Measurements from ENCODE around the gene RUNX1. TPM values are rescaled to one million over a fixed set of nuclear protein-coding genes. Genes with fewer than 3 reads are reported as not detected.

Gene RUNX1
- polyA plus RNA-seq, 1 experiment: 20.9 TPM

GRCh38 chr21:34930971-34931370, 118.1 kb downstream of the RUNX1 start:
- CTCF ChIA-PET: no interaction called here
- Histone ChIP-seq H3K4me3 (ENCODE audit: low read depth, low read length) (no peak overlapping the region), H3K9me3 (ENCODE audit: control insufficient read depth, insufficient read depth, low read length) (no peaks in the 10 kb centered on the region), H3K27ac (ENCODE audit: low read depth, low read length) (no peak overlapping the region), H3K27me3 (ENCODE audit: control insufficient read depth, insufficient read depth, low read length) (no peaks in the 10 kb centered on the region)
- POLR2A ChIA-PET: no interaction called here
- no peak for TF ChIP-seq CTCF (IDR thresholded peaks at IDR 0.05; ENCODE audit: low read depth, low read length)
- DNase-seq (ENCODE audit: low read depth, low spot score): no peak

GRCh38 chr21:34928637-34929036, 120.5 kb downstream of the RUNX1 start:
- Histone ChIP-seq H3K27ac (ENCODE audit: low read depth, low read length) (no peak overlapping the region), H3K4me3 (ENCODE audit: low read depth, low read length) (no peak overlapping the region), H3K9me3 (ENCODE audit: control insufficient read depth, insufficient read depth, low read length) (no peaks in the 10 kb centered on the region), H3K27me3 (ENCODE audit: control insufficient read depth, insufficient read depth, low read length) (no peaks in the 10 kb centered on the region)
- ChIA-PET POLR2A (interaction anchor here (0.7 kb wide), 1 partner anchor 881 kb away, joined by 3 read pairs; no protein-coding TSS in a partner anchor), CTCF (interaction anchor here (0.6 kb wide), 1 partner anchor 276 kb away, joined by 4 read pairs; no protein-coding TSS in a partner anchor)
- no peak for TF ChIP-seq CTCF (IDR thresholded peaks at IDR 0.05; ENCODE audit: low read depth, low read length)
- no peak for DNase-seq (ENCODE audit: low read depth, low spot score)

GRCh38 chr21:34927992-34928391, 121.1 kb downstream of the RUNX1 start:
- ChIA-PET CTCF (no interaction called here), POLR2A (interaction anchor here (0.7 kb wide), 1 partner anchor 119 kb away, joined by 5 read pairs; no protein-coding TSS in a partner anchor)
- H3K4me3 ChIP-seq (ENCODE audit: low read depth, low read length): no peak overlapping the region
- DNase-seq (ENCODE audit: low read depth, low spot score): no peak
- no peaks in the 10 kb centered on the region for H3K27me3 ChIP-seq (ENCODE audit: control insufficient read depth, insufficient read depth, low read length)
- no peak for TF ChIP-seq CTCF (IDR thresholded peaks at IDR 0.05; ENCODE audit: low read depth, low read length)
- H3K9me3 ChIP-seq (ENCODE audit: control insufficient read depth, insufficient read depth, low read length): no peaks in the 10 kb centered on the region
- H3K27ac ChIP-seq (ENCODE audit: low read depth, low read length): no peak overlapping the region

GRCh38 chr21:34926803-34927467, 122.2 kb downstream of the RUNX1 start:
- ChIA-PET CTCF (interaction anchor here (0.5 to 0.6 kb wide), 2 partner anchors 9 to 212 kb away, joined by 4 to 5 read pairs; no protein-coding TSS in a partner anchor), POLR2A (no interaction called here)
- H3K27ac ChIP-seq (ENCODE audit: low read depth, low read length): no peak overlapping the region
- no peak for DNase-seq (ENCODE audit: low read depth, low spot score)
- H3K9me3 ChIP-seq (ENCODE audit: control insufficient read depth, insufficient read depth, low read length): no peaks in the 10 kb centered on the region
- H3K27me3 ChIP-seq (ENCODE audit: control insufficient read depth, insufficient read depth, low read length): no peaks in the 10 kb centered on the region
- no peak for TF ChIP-seq CTCF (IDR thresholded peaks at IDR 0.05; ENCODE audit: low read depth, low read length)
- no peak overlapping the region for H3K4me3 ChIP-seq (ENCODE audit: low read depth, low read length)

GRCh38 chr21:34925597-34925996, 123.5 kb downstream of the RUNX1 start:
- Histone ChIP-seq H3K4me3 (ENCODE audit: low read depth, low read length) (no peak overlapping the region), H3K9me3 (ENCODE audit: control insufficient read depth, insufficient read depth, low read length) (no peaks in the 10 kb centered on the region), H3K27ac (ENCODE audit: low read depth, low read length) (no peak overlapping the region), H3K27me3 (ENCODE audit: control insufficient read depth, insufficient read depth, low read length) (no peaks in the 10 kb centered on the region)
- CTCF ChIA-PET: no interaction called here
- DNase-seq (ENCODE audit: low read depth, low spot score): no peak
- TF ChIP-seq CTCF (IDR thresholded peaks at IDR 0.05; ENCODE audit: low read depth, low read length): no peak
- POLR2A ChIA-PET: no interaction called here

Measured in AG04450 (cell line).